ENCODE results near the gene NPRL2. TPM values are rescaled to one million over a fixed set of nuclear protein-coding genes. Genes with fewer than 3 reads are reported as not detected.

The NPRL2 gene
- total and polyA plus RNA-seq, 2 donors (not counting 3 experiments of a cell fraction or from before 2014, with no cell fraction given): 13.4 to 30.6 TPM

GRCh38 chr3:50323092-50323600 lies 27.4 kb downstream of the NPRL2 start:
- H3K4me2 ChIP-seq (ENCODE audit: insufficient read depth, low read length): peak overlapping the region; percentile 75
- peaks cover 55% of the 10 kb centered on the region for H3K4me1 ChIP-seq (ENCODE audit: control insufficient read depth, extremely low read depth, insufficient read depth, low read length)
- H3K27ac ChIP-seq (ENCODE audit: insufficient read depth, low read depth, low read length): peak overlapping the region; percentile 99
- H2AFZ ChIP-seq (ENCODE audit: low read depth, low read length): no peak overlapping the region
- H4K20me1 ChIP-seq (replicated peaks; ENCODE audit: control insufficient read depth, extremely low read depth, insufficient read depth, low read length): no peaks in the 10 kb centered on the region
- H3K4me3 ChIP-seq (replicated peaks in 1 of 3; ENCODE audit: insufficient read depth in 1 of 3, low read depth in 1 of 3, low read length in 3 of 3): peak overlapping the region in 2 of 3 experiments; percentile 62 to 89
- intact Hi-C loops (cut with micrococcal nuclease) (loop anchor here (1.0 to 2.0 kb wide), 3 partner anchors 11 to 156 kb away; partner anchors contain the start of genes HYAL3 and NAA80), dilution Hi-C loops (cut with MboI; ENCODE audit: extremely low pct_ligation_motif_present, low sequenced_read_pairs) (no loop called here)
- FAIRE-seq (no peak), DNase-seq (ENCODE audit: low read depth, low spot score) (peak; percentile 76)
- no peaks in the 10 kb centered on the region for H3K27me3 ChIP-seq (ENCODE audit: control insufficient read depth in 2 of 2, insufficient read depth in 2 of 2, low read length in 2 of 2)
- ChIA-PET CTCF (interaction anchor here (0.8 to 4.3 kb wide), 15 partner anchors 9 to 219 kb away, joined by 3 to 66 read pairs (median 10); partner anchors contain the start of genes CYB561D2, HYAL1, HYAL3 and NAA80), POLR2A (interaction anchor here (0.6 to 5.1 kb wide), 3 partner anchors 13 to 215 kb away, joined by 3 to 38 read pairs (median 5); partner anchors contain the start of genes HYAL3 and NAA80)
- no TSS peak for BruUV-seq (replicated peaks)
- H3K79me2 ChIP-seq (ENCODE audit: control insufficient read depth, insufficient read depth, low read length): peaks cover 48% of the 10 kb centered on the region
- TF ChIP-seq FOS (IDR thresholded peaks at IDR 0.05; ENCODE audit: borderline replicate concordance, insufficient read depth, low read length) (peak; percentile 3), GATA2 (IDR thresholded peaks at IDR 0.05; ENCODE audit: insufficient read depth, insufficient read length, low read depth, low read length) (no peak)
- TF ChIP-seq, protein P1, sequence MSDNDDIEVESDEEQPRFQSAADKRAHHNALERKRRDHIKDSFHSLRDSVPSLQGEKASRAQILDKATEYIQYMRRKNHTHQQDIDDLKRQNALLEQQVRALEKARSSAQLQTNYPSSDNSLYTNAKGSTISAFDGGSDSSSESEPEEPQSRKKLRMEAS (IDR thresholded peaks at IDR 0.05; ENCODE audit: insufficient read depth, insufficient read length): no peak
- no peaks in the 10 kb centered on the region for H3K9me1 ChIP-seq (replicated peaks; ENCODE audit: control insufficient read depth, extremely low read depth, insufficient read depth, low read length)
- peak overlapping the region; percentile 88 for H3K9ac ChIP-seq (replicated peaks; ENCODE audit: extremely low read depth, insufficient read depth, low read length)
- H3K36me3 ChIP-seq (ENCODE audit: control insufficient read depth in 2 of 2, extremely low read depth in 1 of 2, insufficient read depth in 2 of 2, low read length in 2 of 2): peaks cover 8 to 27% of the 10 kb centered on the region in 2 experiments
- H3K9me3 ChIP-seq (replicated peaks; ENCODE audit: control insufficient read depth, insufficient read depth, low read length): no peaks in the 10 kb centered on the region

- Histone ChIP-seq H3K79me2 (ENCODE audit: control insufficient read depth, insufficient read depth, low read length) (peaks cover 49% of the 10 kb centered on the region), H3K9me3 (replicated peaks; ENCODE audit: control insufficient read depth, insufficient read depth, low read length) (no peaks in the 10 kb centered on the region), H3K4me1 (ENCODE audit: control insufficient read depth, extremely low read depth, insufficient read depth, low read length) (peaks cover 60% of the 10 kb centered on the region), H3K9ac (replicated peaks; ENCODE audit: extremely low read depth, insufficient read depth, low read length) (peak within 1 kb of the TSS; percentile 89), H3K27me3 (ENCODE audit: control insufficient read depth in 2 of 2, insufficient read depth in 2 of 2, low read length in 2 of 2) (no peaks in the 10 kb centered on the region), H4K20me1 (replicated peaks; ENCODE audit: control insufficient read depth, extremely low read depth, insufficient read depth, low read length) (no peaks in the 10 kb centered on the region), H3K4me3 (replicated peaks in 1 of 3; ENCODE audit: insufficient read depth in 1 of 3, low read depth in 1 of 3, low read length in 3 of 3) (peak within 1 kb of the TSS; percentile 31 to 89 (median 89)), H3K9me1 (replicated peaks; ENCODE audit: control insufficient read depth, extremely low read depth, insufficient read depth, low read length) (no peaks in the 10 kb centered on the region), H2AFZ (ENCODE audit: low read depth, low read length) (no peak within 1 kb of the TSS), H3K4me2 (ENCODE audit: insufficient read depth, low read length) (peak within 1 kb of the TSS; percentile 75), H3K27ac (ENCODE audit: insufficient read depth, low read depth, low read length) (peak within 1 kb of the TSS; percentile 99), H3K36me3 (ENCODE audit: control insufficient read depth in 2 of 2, extremely low read depth in 1 of 2, insufficient read depth in 2 of 2, low read length in 2 of 2) (peaks cover 8 to 32% of the 10 kb centered on the region in 2 experiments)
- dilution Hi-C loops (cut with MboI; ENCODE audit: extremely low pct_ligation_motif_present, low sequenced_read_pairs): no loop called here
- peak; percentile 74 for DNase-seq (ENCODE audit: low read depth, low spot score)
- intact Hi-C loops (cut with micrococcal nuclease): loop anchor here (1.0 to 2.0 kb wide), 4 partner anchors 12 to 156 kb away; partner anchors contain the start of genes HYAL3, IFRD2 and NAA80
- FAIRE-seq: peak; percentile 99
- ChIA-PET CTCF (interaction anchor here (0.8 to 4.3 kb wide), 8 partner anchors 13 to 220 kb away, joined by 3 to 66 read pairs (median 23); partner anchors contain the start of genes HYAL1, HYAL3, NAA80 and RASSF1), POLR2A (interaction anchor here (0.6 to 5.1 kb wide), 3 partner anchors 13 to 214 kb away, joined by 3 to 38 read pairs (median 5); partner anchors contain the start of genes HYAL3 and NAA80)
- TSS peak; percentile 6 for BruUV-seq (replicated peaks)
- no peak for TF ChIP-seq CTCF (IDR thresholded peaks at IDR 0.05; ENCODE audit: extremely low read depth in 1 of 2, insufficient read depth in 1 of 2, low read depth in 1 of 2, low read length in 2 of 2)
- peak; percentile 5 for TF ChIP-seq FOS (IDR thresholded peaks at IDR 0.05; ENCODE audit: borderline replicate concordance, insufficient read depth, low read length)
- TF ChIP-seq, protein P1 (IDR thresholded peaks at IDR 0.05; ENCODE audit: insufficient read depth, insufficient read length): no peak
- TF ChIP-seq EZH2 (IDR thresholded peaks at IDR 0.05; ENCODE audit: borderline replicate concordance, low read depth, low read length, severe bottlenecking): no peak
- peak; percentile 95 for TF ChIP-seq POLR2AphosphoS5 (IDR thresholded peaks at IDR 0.05; ENCODE audit: insufficient read depth, low read depth, low read length)
- TF ChIP-seq MYC (IDR thresholded peaks at IDR 0.05; ENCODE audit: low read depth, low read length): no peak
- TF ChIP-seq JUN (IDR thresholded peaks at IDR 0.05; ENCODE audit: borderline replicate concordance, insufficient read depth, insufficient read length, low read depth): no peak
- peak; percentile 91 for TF ChIP-seq POLR2A (IDR thresholded peaks at IDR 0.05; ENCODE audit: low read depth, low read length)
- TF ChIP-seq GATA2 (IDR thresholded peaks at IDR 0.05; ENCODE audit: insufficient read depth, insufficient read length, low read depth, low read length): peak; percentile 45
These were observed 28.0 kb downstream of the NPRL2 start, which contains the start of gene HYAL2 for GRCh38 chr3:50322386-50323091. Gene HYAL2, minus strand, starts transcription at chr3:50322745. Its CDS starts 2,256 bp downstream, at chr3:50320489.
